SK-N-SH (cell line): ENCODE data around the gene MYBPC3. TPM values are rescaled to one million over a fixed set of nuclear protein-coding genes. Genes with fewer than 3 reads are reported as not detected.

Experiments
- CTCF ChIA-PET: fragments of 300-600, 350-600 bp; formaldehyde crosslinking; extraction: SDS; loops from one replicate; lab custom pipeline; 2021; lab: Yijun Ruan, JAX
- POLR2A ChIA-PET: fragments of 350-600 bp; sonication (Branson Sonifier 250); formaldehyde crosslinking; extraction: SDS; loops from one replicate; lab custom pipeline; 2020; ENCODE audit warnings: antibody characterized with exemption, inconsistent platforms; lab: Yijun Ruan, JAX
- DNase-seq: peaks from one replicate; pipeline ENCODE4 v3.0.0; 2012
- H2AFZ ChIP-seq: fragments of 200-600 bp; sonication (generic); 2 replicates; pipeline ENCODE4 v1.8.1; 2016; ENCODE audit warnings: antibody characterized with exemption, mild to moderate bottlenecking, low read depth
- H3F3A ChIP-seq: fragments of 200-600 bp; sonication (generic); replicated peaks from 2 replicates; pipeline ENCODE3; 2016; ENCODE audit warnings: antibody characterized with exemption, mild to moderate bottlenecking; ENCODE audit not compliant: insufficient read depth
- H3K27ac ChIP-seq, 2 experiments: fragments of 200-500 bp in 1 of 2; fragments of 200-600 bp in 1 of 2; sonication (Bioruptor generic) in 1 of 2; sonication (generic), shearing (Covaris generic) in 1 of 2; 2 replicates each; pipeline versions ENCODE4 v1.5.1 to v1.6.1; 2014 to 2016; ENCODE audit warnings: low read depth in 2 of 2, inconsistent platforms in 1 of 2, low read length in 1 of 2, mild to moderate bottlenecking in 1 of 2, mixed read lengths in 1 of 2
- H3K27me3 ChIP-seq: fragments of 200-600 bp; sonication (generic), shearing (Covaris generic); 2 replicates; pipeline ENCODE4 v1.6.1; 2016; ENCODE audit warnings: mixed run types; ENCODE audit not compliant: insufficient read depth
- H3K36me3 ChIP-seq, 2 experiments: fragments of 200-500 bp in 1 of 2; fragments of 200-600 bp in 1 of 2; sonication (Bioruptor generic) in 1 of 2; sonication (generic) in 1 of 2; replicated peaks in 1 of 2; 2 replicates each; pipeline versions ENCODE3 to v1.5.1; 2014 to 2016; ENCODE audit warnings: low read length in 1 of 2, mild to moderate bottlenecking in 1 of 2; ENCODE audit not compliant: insufficient read depth in 2 of 2, control insufficient read depth in 1 of 2
- H3K4me1 ChIP-seq, 2 experiments: fragments of 200-500 bp in 1 of 2; fragments of 200-600 bp in 1 of 2; sonication (Bioruptor generic) in 1 of 2; sonication (generic), shearing (Covaris generic) in 1 of 2; 2 replicates each; pipeline versions ENCODE4 v1.5.1 to v1.6.1; 2014 to 2016; ENCODE audit warnings: low read depth in 1 of 2, low read length in 1 of 2, mixed run types in 1 of 2; ENCODE audit not compliant: insufficient read depth in 2 of 2, control insufficient read depth in 1 of 2
- H3K4me2 ChIP-seq: fragments of 200-600 bp; sonication (generic), shearing (Covaris generic); 2 replicates; pipeline ENCODE4 v1.6.1; 2017; ENCODE audit warnings: mixed run types
- H3K4me3 ChIP-seq, 2 experiments: fragments of 200-500 bp in 1 of 2; fragments of 200-600 bp in 1 of 2; sonication (Bioruptor generic) in 1 of 2; sonication (generic), shearing (Covaris generic) in 1 of 2; 2 replicates each; pipeline versions ENCODE4 v1.5.1 to v1.8.1; 2014 to 2016; ENCODE audit warnings: low read depth in 2 of 2, inconsistent platforms in 1 of 2, low read length in 1 of 2, mild to moderate bottlenecking in 1 of 2, mixed read lengths in 1 of 2, moderate library complexity in 1 of 2
- H3K79me2 ChIP-seq: fragments of 200-600 bp; sonication (generic); 2 replicates; pipeline ENCODE4 v1.8.1; 2017; ENCODE audit warnings: mild to moderate bottlenecking; ENCODE audit not compliant: insufficient read depth
- H3K9ac ChIP-seq: fragments of 200-600 bp; sonication (generic); 2 replicates; pipeline ENCODE4 v1.6.1; 2017; ENCODE audit warnings: mixed run types
- H3K9me2 ChIP-seq: fragments of 200-600 bp; sonication (generic); 2 replicates; pipeline ENCODE4 v1.6.1; 2017; ENCODE audit warnings: mixed run types
- H3K9me3 ChIP-seq: fragments of 200-600 bp; sonication (generic); 2 replicates; pipeline ENCODE4 v1.6.1; 2017; ENCODE audit warnings: mixed run types, mild to moderate bottlenecking, moderate library complexity
- H4K20me1 ChIP-seq: fragments of 200-600 bp; sonication (generic); 2 replicates; pipeline ENCODE4 v1.6.1; 2017; ENCODE audit warnings: mild to moderate bottlenecking, mixed run types; ENCODE audit not compliant: insufficient read depth
- CHD2 ChIP-seq: fragments of 150-350 bp; IDR thresholded peaks from 2 replicates; pipeline ENCODE4 v1.6.1; 2018; ENCODE audit warnings: low read length; ENCODE audit not compliant: partially characterized antibody
- FOXJ3 ChIP-seq: sonication (generic); formaldehyde crosslinking; IDR thresholded peaks from 2 replicates; pipeline ENCODE4 v1.5.1; 2020; ENCODE audit warnings: mild to moderate bottlenecking, missing genetic modification reagents
- FOXM1 ChIP-seq: IDR thresholded peaks from 2 replicates; pipeline ENCODE4 v1.4.0; 2012; ENCODE audit warnings: low read depth, mild to moderate bottlenecking
- GATA2 ChIP-seq: sonication (generic); formaldehyde crosslinking; IDR thresholded peaks from 2 replicates; pipeline ENCODE4 v1.5.0; 2020; ENCODE audit warnings: mild to moderate bottlenecking, missing genetic modification reagents
- MAX ChIP-seq: IDR thresholded peaks from 2 replicates; pipeline ENCODE4 v1.4.0; 2012; ENCODE audit warnings: low read depth
- NFIC ChIP-seq: IDR thresholded peaks from 2 replicates; pipeline ENCODE4 v1.4.0; 2012; ENCODE audit warnings: borderline replicate concordance
- NRF1 ChIP-seq: IDR thresholded peaks from 2 replicates; pipeline ENCODE4 v1.6.1; 2012; ENCODE audit warnings: low read depth, mild to moderate bottlenecking, low read length
- PBX3 ChIP-seq: IDR thresholded peaks from 2 replicates; pipeline ENCODE4; 2012
- POLR2AphosphoS5 ChIP-seq: IDR thresholded peaks from 2 replicates; pipeline ENCODE4 v1.6.1; 2012; ENCODE audit warnings: low read depth, low read length
- SMC3 ChIP-seq: IDR thresholded peaks from 2 replicates; pipeline ENCODE4 v1.6.1; 2012; ENCODE audit warnings: low read depth, low read length, improper control_type of control experiment
- ZBTB33 ChIP-seq: IDR thresholded peaks from 2 replicates; pipeline ENCODE4 v1.4.0; 2012; ENCODE audit warnings: low read depth, borderline replicate concordance
- WGBS: methylation state at CpG from one replicate; pipeline ENCODE4 v1.1.6; 2017; ENCODE audit warnings: low lambda C conversion rate; 5-methylcytosine and 5-hydroxymethylcytosine counted together
- polyA plus RNA-seq, 3 experiments: library from polyadenylated mRNA; depleted of rRNA; stranded (reverse); fragments of >200 nt; gene quantifications; 2 replicates each; pipeline ENCODE4 v1.2.3, GENCODE V29; 2012
- TF ChIP-seq, protein P1 (sequence below): fragments of 150-350 bp; IDR thresholded peaks from 2 replicates; pipeline ENCODE4 v1.6.1; 2016; ENCODE audit warnings: mild to moderate bottlenecking, low read depth, low read length

The MYBPC3 gene
- polyA plus RNA-seq, 1 of the 3 experiments (the other 2 are of a cell fraction): not detected

DNA sequence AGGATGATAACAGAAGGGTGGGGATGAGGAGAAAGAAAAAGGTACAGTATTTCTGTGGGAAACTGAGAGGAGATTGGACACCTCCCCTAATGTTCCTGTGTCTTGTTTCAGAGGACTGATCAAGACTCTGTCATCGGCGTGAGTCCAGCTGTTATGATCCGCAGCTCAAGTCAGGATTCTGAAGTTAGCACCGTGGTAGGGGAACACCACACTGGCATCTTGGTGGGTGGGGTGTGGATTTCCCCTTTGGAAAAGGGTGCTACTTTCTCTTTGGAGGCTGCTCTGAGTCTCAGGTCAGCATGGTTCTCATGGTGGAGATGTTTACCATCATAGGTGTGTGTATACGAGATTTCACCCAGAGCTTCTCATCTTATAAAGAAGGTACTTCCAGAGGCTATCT, 57.1 kb downstream of the MYBPC3 start:
- POLR2A ChIA-PET: no interaction called here

More for the DNA sequence above, 57.1 kb downstream of the MYBPC3 start:
- Histone ChIP-seq H3F3A (no peaks in the 10 kb centered on the region), H3K36me3 (peaks cover 67 to 69% of the 10 kb centered on the region in 2 experiments), H3K27me3 (no peaks in the 10 kb centered on the region), H3K79me2 (no peaks in the 10 kb centered on the region; the same call in 1 of the 2 replicates), H3K9me3 (peaks cover 7% of the 10 kb centered on the region; the same call in 1 of the 2 replicates), H3K4me1 (no peaks in the 10 kb centered on the region), H3K9ac (no peak overlapping the region), H2AFZ (no peak overlapping the region), H3K9me2 (no peaks in the 10 kb centered on the region), H3K4me2 (no peak overlapping the region), H3K4me3 (no peak overlapping the region), H3K27ac (no peak overlapping the region), H4K20me1 (no peaks in the 10 kb centered on the region)
- 97% methylated on average over 5 of the region's 5 CpGs for WGBS
- CTCF ChIA-PET: interaction anchor here (1.7 to 2.0 kb wide), 2 partner anchors 13 to 60 kb away, joined by 4 read pairs; no protein-coding TSS in a partner anchor
- TF ChIP-seq GATA2 (CRISPR knock-in tag) (no peak), FOXM1 (no peak), NRF1 (no peak), CHD2 (no peak), ZBTB33 (no peak), NFIC (no peak), POLR2AphosphoS5 (no peak), MAX (no peak), PBX3 (no peak), SMC3 (no peak), FOXJ3 (CRISPR knock-in tag) (no peak)
- TF ChIP-seq, protein P1, sequence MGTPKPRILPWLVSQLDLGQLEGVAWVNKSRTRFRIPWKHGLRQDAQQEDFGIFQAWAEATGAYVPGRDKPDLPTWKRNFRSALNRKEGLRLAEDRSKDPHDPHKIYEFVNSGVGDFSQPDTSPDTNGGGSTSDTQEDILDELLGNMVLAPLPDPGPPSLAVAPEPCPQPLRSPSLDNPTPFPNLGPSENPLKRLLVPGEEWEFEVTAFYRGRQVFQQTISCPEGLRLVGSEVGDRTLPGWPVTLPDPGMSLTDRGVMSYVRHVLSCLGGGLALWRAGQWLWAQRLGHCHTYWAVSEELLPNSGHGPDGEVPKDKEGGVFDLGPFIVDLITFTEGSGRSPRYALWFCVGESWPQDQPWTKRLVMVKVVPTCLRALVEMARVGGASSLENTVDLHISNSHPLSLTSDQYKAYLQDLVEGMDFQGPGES: no peak
- DNase-seq: no peak
